ENCODE measurements around the gene LRCH1. TPM values are rescaled to one million over a fixed set of nuclear protein-coding genes. Genes with fewer than 3 reads are reported as not detected.

LRCH1 gene
- total RNA-seq, 2 experiments from 2014 or later, result 16.7 to 27.8 TPM

DNA sequence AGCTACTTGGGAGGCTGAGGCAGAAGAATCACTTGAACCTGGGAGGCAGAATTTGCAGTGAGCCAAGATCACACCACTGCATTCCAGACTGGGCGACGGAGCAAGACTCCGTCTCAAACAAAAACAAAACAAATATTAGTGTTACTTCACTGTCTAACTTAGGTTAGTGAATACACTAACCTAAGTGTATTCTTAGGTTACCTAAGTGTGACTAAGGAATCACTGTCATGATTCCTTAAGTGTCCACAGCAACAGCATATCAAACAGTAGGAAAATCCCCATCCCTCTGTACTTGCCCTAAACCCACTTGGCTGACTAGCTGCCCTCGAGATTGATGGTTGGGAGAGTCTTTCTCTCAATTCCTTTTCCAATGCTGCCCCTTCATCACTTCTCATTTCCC lies 11.8 kb upstream of the LRCH1 start:
- Histone ChIP-seq H4K20me1 (ENCODE audit: insufficient read depth, low read length) (no peaks in the 10 kb centered on the region), H3K9me2 (ENCODE audit: insufficient read depth, low read length) (no peaks in the 10 kb centered on the region), H3K9me3 (ENCODE audit: low read length) (no peaks in the 10 kb centered on the region), H3K4me3 (ENCODE audit: low read depth, low read length, poor library complexity, severe bottlenecking) (no peak overlapping the region), H2AFZ (ENCODE audit: low read length) (no peak overlapping the region), H3K4me1 (ENCODE audit: insufficient read depth, low read length, poor library complexity, severe bottlenecking) (no peaks in the 10 kb centered on the region), H3K36me3 (ENCODE audit: insufficient read depth, low read length) (no peaks in the 10 kb centered on the region), H3K79me2 (ENCODE audit: insufficient read depth, low read depth, low read length) (no peaks in the 10 kb centered on the region), H3K4me2 (ENCODE audit: low read length) (no peak overlapping the region), H3K27ac (ENCODE audit: low read depth, low read length, poor library complexity, severe bottlenecking) (no peak overlapping the region)
- intact Hi-C loops (cut with micrococcal nuclease; ENCODE audit: unreplicated experiment), result no loop called here
- ChIA-PET POLR2A (interaction anchor here (0.6 to 0.7 kb wide), 2 partner anchors 11 to 137 kb away, joined by 3 to 5 read pairs; no protein-coding TSS in a partner anchor), CTCF (ENCODE audit: unreplicated experiment) (no interaction called here)
- TF ChIP-seq EZH2phosphoT487 (IDR thresholded peaks at IDR 0.05; ENCODE audit: borderline replicate concordance, low read depth, low read length), result no peak
- DNase-seq (ENCODE audit: low spot score), result no peak
- BruUV-seq (replicated peaks), result no TSS peak

DNA sequence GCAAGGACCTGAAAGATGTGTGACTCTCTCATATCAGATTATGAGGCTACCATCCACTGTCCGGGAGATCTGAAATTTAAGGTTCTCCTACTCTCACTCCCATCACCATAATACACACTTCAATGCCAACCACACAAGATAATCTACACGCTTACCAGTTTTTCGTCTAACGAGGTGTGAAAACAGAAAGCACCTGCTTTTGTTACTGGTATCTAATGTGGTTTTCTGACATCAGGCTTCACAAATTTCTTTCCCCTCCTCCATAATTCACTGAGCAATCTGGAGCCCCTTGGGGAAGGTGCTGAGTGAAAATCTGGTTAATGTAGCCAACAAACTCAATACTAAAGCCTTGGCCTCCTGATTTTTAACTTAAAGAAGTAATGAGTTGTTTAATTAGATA lies 10.1 kb upstream of the LRCH1 start:
- BruUV-seq (replicated peaks), result no TSS peak
- ChIA-PET POLR2A (interaction anchor here (1.1 kb wide), 1 partner anchor 80 kb away, joined by 5 read pairs; no protein-coding TSS in a partner anchor), CTCF (ENCODE audit: unreplicated experiment) (no interaction called here)
- intact Hi-C loops (cut with micrococcal nuclease; ENCODE audit: unreplicated experiment), result no loop called here
- Histone ChIP-seq H2AFZ (ENCODE audit: low read length) (no peak overlapping the region), H3K36me3 (ENCODE audit: insufficient read depth, low read length) (no peaks in the 10 kb centered on the region), H3K4me1 (ENCODE audit: insufficient read depth, low read length, poor library complexity, severe bottlenecking) (no peaks in the 10 kb centered on the region), H3K4me2 (ENCODE audit: low read length) (no peak overlapping the region), H3K79me2 (ENCODE audit: insufficient read depth, low read depth, low read length) (no peaks in the 10 kb centered on the region), H3K27ac (ENCODE audit: low read depth, low read length, poor library complexity, severe bottlenecking) (no peak overlapping the region), H4K20me1 (ENCODE audit: insufficient read depth, low read length) (no peaks in the 10 kb centered on the region), H3K9me2 (ENCODE audit: insufficient read depth, low read length) (no peaks in the 10 kb centered on the region), H3K9me3 (ENCODE audit: low read length) (no peaks in the 10 kb centered on the region), H3K4me3 (ENCODE audit: low read depth, low read length, poor library complexity, severe bottlenecking) (no peak overlapping the region)
- no peak for TF ChIP-seq EZH2phosphoT487 (IDR thresholded peaks at IDR 0.05; ENCODE audit: borderline replicate concordance, low read depth, low read length)
- TF ChIP-seq, protein P1, sequence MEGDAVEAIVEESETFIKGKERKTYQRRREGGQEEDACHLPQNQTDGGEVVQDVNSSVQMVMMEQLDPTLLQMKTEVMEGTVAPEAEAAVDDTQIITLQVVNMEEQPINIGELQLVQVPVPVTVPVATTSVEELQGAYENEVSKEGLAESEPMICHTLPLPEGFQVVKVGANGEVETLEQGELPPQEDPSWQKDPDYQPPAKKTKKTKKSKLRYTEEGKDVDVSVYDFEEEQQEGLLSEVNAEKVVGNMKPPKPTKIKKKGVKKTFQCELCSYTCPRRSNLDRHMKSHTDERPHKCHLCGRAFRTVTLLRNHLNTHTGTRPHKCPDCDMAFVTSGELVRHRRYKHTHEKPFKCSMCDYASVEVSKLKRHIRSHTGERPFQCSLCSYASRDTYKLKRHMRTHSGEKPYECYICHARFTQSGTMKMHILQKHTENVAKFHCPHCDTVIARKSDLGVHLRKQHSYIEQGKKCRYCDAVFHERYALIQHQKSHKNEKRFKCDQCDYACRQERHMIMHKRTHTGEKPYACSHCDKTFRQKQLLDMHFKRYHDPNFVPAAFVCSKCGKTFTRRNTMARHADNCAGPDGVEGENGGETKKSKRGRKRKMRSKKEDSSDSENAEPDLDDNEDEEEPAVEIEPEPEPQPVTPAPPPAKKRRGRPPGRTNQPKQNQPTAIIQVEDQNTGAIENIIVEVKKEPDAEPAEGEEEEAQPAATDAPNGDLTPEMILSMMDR (conservative IDR thresholded peaks at IDR 0.05; ENCODE audit: low read length), result no peak
- no peak for DNase-seq (ENCODE audit: low spot score)

DNA sequence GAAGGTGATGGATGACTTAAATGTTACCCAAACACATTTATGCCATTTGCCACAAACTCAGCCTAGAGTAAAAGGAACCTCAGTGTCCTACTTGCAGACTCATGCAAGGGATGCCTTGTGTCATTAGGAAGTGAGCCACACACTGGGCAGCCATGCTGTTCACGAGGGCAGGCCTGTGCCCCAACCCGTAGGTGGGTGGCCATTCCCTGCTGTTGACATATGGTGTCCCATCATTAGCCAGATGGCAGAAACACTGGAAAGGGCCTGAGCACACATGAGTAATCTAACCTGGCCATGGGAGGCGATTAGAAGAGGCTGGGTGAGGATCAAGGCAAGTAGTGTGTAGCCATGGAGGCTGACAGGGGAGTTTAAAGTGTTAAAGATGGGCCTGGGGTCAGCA lies 9.7 kb upstream of the LRCH1 start:
- DNase-seq (ENCODE audit: low spot score), result no peak
- ChIA-PET POLR2A (no interaction called here), CTCF (ENCODE audit: unreplicated experiment) (no interaction called here)
- no peak overlapping the region for H2AFZ ChIP-seq (ENCODE audit: low read length)
- H3K4me1 ChIP-seq (ENCODE audit: insufficient read depth, low read length, poor library complexity, severe bottlenecking), result no peaks in the 10 kb centered on the region
- H3K9me2 ChIP-seq (ENCODE audit: insufficient read depth, low read length), result no peaks in the 10 kb centered on the region
- no peak overlapping the region for H3K4me2 ChIP-seq (ENCODE audit: low read length)
- intact Hi-C loops (cut with micrococcal nuclease; ENCODE audit: unreplicated experiment), result no loop called here
- no peak overlapping the region for H3K4me3 ChIP-seq (ENCODE audit: low read depth, low read length, poor library complexity, severe bottlenecking)
- H4K20me1 ChIP-seq (ENCODE audit: insufficient read depth, low read length), result no peaks in the 10 kb centered on the region
- TF ChIP-seq, protein P1 (conservative IDR thresholded peaks at IDR 0.05; ENCODE audit: low read length), result no peak
- no peak for TF ChIP-seq EZH2phosphoT487 (IDR thresholded peaks at IDR 0.05; ENCODE audit: borderline replicate concordance, low read depth, low read length)
- no peaks in the 10 kb centered on the region for H3K36me3 ChIP-seq (ENCODE audit: insufficient read depth, low read length)
- H3K9me3 ChIP-seq (ENCODE audit: low read length), result no peaks in the 10 kb centered on the region
- BruUV-seq (replicated peaks), result no TSS peak
- H3K27ac ChIP-seq (ENCODE audit: low read depth, low read length, poor library complexity, severe bottlenecking), result no peak overlapping the region
- H3K79me2 ChIP-seq (ENCODE audit: insufficient read depth, low read depth, low read length), result no peaks in the 10 kb centered on the region
